ENCODE data around the gene NARS2.

GRCh38 chr11:78587446-78587845 lies 12.8 kb upstream of the NARS2 start:
- TF ChIP-seq CTCF (conservative IDR thresholded peaks at IDR 0.05; ENCODE audit: low read depth, low read length) (no peak), EZH2 (IDR thresholded peaks at IDR 0.05; ENCODE audit: borderline replicate concordance, low read depth, low read length, poor library complexity, severe bottlenecking) (no peak)
